Transverse colon (tissue), 4 donors: ENCODE data around the gene VPS41. TPM values are rescaled to one million over a fixed set of nuclear protein-coding genes. Genes with fewer than 3 reads are reported as not detected.

Experiments
- DNase-seq: peaks from one replicate; pipeline ENCODE4 v3.0.0-alpha.2; 2019
- H3K27ac ChIP-seq, 4 donors: fragments of 200-600 bp; sonication (generic); 2 replicates each; pipeline ENCODE4 v1.5.1; 2016 to 2018; ENCODE audit warnings: inconsistent platforms in 4 of 4
- H3K27me3 ChIP-seq: fragments of 200-600 bp; sonication (generic); 2 replicates; pipeline ENCODE4 v1.5.1; 2017; ENCODE audit warnings: inconsistent platforms
- H3K36me3 ChIP-seq, 4 donors: fragments of 200-600 bp; sonication (generic); 2 replicates each; pipeline ENCODE4 v1.5.1; 2017 to 2019; ENCODE audit warnings: inconsistent platforms in 4 of 4
- H3K4me1 ChIP-seq, 4 donors: fragments of 200-600 bp; sonication (generic); 2 replicates each; pipeline ENCODE4 v1.5.1; 2017 to 2020; ENCODE audit warnings: inconsistent platforms in 4 of 4
- H3K4me3 ChIP-seq, 4 donors: fragments of 200-600 bp; sonication (generic); 1 replicate in 1 of 4; 2 replicates in 3 of 4; pipeline versions ENCODE4 v1.5.1 to v1.6.1; 2017 to 2019; ENCODE audit warnings: inconsistent platforms in 4 of 4
- H3K9me3 ChIP-seq, 2 donors: fragments of 200-600 bp; sonication (generic); 2 replicates each; pipeline ENCODE4 v1.5.1; 2017 to 2019; ENCODE audit warnings: inconsistent platforms in 2 of 2
- EP300 ChIP-seq: sonication (generic); formaldehyde crosslinking; IDR thresholded peaks from one replicate; pipeline ENCODE4 v1.6.1; 2017; ENCODE audit warnings: antibody characterized with exemption, low read depth
- POLR2A ChIP-seq: fragments of 450-650 bp; IDR thresholded peaks from one replicate; pipeline ENCODE4 v1.6.1; 2016; ENCODE audit warnings: antibody characterized with exemption, mild to moderate bottlenecking, moderate library complexity
- POLR2AphosphoS5 ChIP-seq, 3 donors: sonication (generic); formaldehyde crosslinking; IDR thresholded peaks; one replicate each; pipeline ENCODE4 v1.6.1; 2016; ENCODE audit warnings: antibody characterized with exemption in 3 of 3
- WGBS, 2 donors: methylation state at CpG; one replicate each; pipeline ENCODE4 v1.1.5; 2018; ENCODE audit warnings: low coverage in 1 of 2; 5-methylcytosine and 5-hydroxymethylcytosine counted together
- in situ Hi-C, 4 donors: fragments of 200-750 bp; cut with MboI; loops; one replicate each; pipeline versions ENCODE4 v1.15.0 to v1.15.1; 2017; ENCODE audit warnings: low sequenced_read_pairs in 3 of 4, low pct_ligation_motif_present in 1 of 4, low pct_unique_long_range_greater_than_20kb in 1 of 4
- intact Hi-C: fragments of 100-400 bp; cut with DNase I; formaldehyde crosslinking; loops from one replicate; pipeline ENCODE4 v1.15.1; 2023; ENCODE audit warnings: low total_unique reads
- total RNA-seq, 4 donors: library from RNA; depleted of rRNA; stranded (reverse); fragments of >200 nt; gene quantifications; one replicate each; pipeline ENCODE4 v1.1.0, GENCODE V29; 2016
- TF ChIP-seq, protein P1 (sequence below), 5 experiments: fragments of 200-600 bp in 3 of 5; fragments of 450-650 bp in 2 of 5; sonication (generic) in 3 of 5; IDR thresholded peaks; 1 replicate in 2 of 5; 2 replicates in 3 of 5; pipeline ENCODE4 v1.5.1; 2016 to 2017; ENCODE audit warnings: antibody characterized with exemption in 5 of 5, inconsistent platforms in 3 of 5, mild to moderate bottlenecking in 2 of 5, moderate library complexity in 1 of 5

The VPS41 gene
- total RNA-seq, 4 donors from 2014 or later = 26.9 to 35.1 (median 29.2) TPM

DNA sequence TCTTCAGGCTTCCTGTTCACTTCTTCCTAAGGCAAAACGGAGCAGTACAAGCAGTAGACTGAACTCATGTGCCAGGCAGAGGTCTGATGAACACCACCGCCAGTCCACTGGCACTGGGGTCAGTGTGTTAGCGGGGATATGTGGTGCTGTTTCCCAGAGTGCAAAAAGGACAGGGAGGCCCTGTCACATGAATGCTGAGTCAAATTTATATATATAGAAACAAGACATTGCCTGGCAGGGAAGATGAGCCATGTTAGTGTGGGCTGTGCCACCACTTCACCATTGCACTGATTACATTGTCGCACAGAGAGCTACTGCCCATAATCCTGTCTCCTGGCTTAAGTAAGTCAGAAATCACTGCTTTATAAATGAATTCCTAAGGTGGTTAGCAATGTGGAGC, 155.6 kb downstream of the VPS41 start:
- no peak for DNase-seq
- Histone ChIP-seq H3K4me3 (no peak overlapping the region), H3K27me3 (no peaks in the 10 kb centered on the region), H3K36me3 (peaks cover 0 to 24% (median 0%) of the 10 kb centered on the region in 4 donors), H3K27ac (no peak overlapping the region), H3K4me1 (no peaks in the 10 kb centered on the region), H3K9me3 (no peaks in the 10 kb centered on the region)
- in situ Hi-C loops (no loop called here), intact Hi-C loops (no loop called here)
- TF ChIP-seq EP300 (no peak), POLR2AphosphoS5 (IDR thresholded peaks at IDR 0.05) (no peak), POLR2A (no peak)
- TF ChIP-seq, protein P1, sequence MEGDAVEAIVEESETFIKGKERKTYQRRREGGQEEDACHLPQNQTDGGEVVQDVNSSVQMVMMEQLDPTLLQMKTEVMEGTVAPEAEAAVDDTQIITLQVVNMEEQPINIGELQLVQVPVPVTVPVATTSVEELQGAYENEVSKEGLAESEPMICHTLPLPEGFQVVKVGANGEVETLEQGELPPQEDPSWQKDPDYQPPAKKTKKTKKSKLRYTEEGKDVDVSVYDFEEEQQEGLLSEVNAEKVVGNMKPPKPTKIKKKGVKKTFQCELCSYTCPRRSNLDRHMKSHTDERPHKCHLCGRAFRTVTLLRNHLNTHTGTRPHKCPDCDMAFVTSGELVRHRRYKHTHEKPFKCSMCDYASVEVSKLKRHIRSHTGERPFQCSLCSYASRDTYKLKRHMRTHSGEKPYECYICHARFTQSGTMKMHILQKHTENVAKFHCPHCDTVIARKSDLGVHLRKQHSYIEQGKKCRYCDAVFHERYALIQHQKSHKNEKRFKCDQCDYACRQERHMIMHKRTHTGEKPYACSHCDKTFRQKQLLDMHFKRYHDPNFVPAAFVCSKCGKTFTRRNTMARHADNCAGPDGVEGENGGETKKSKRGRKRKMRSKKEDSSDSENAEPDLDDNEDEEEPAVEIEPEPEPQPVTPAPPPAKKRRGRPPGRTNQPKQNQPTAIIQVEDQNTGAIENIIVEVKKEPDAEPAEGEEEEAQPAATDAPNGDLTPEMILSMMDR (IDR thresholded peaks at IDR 0.05) = no peak
- 98 to 100% methylated on average over 1 to 4 of the region's 4 CpGs for WGBS, 2 donors

DNA sequence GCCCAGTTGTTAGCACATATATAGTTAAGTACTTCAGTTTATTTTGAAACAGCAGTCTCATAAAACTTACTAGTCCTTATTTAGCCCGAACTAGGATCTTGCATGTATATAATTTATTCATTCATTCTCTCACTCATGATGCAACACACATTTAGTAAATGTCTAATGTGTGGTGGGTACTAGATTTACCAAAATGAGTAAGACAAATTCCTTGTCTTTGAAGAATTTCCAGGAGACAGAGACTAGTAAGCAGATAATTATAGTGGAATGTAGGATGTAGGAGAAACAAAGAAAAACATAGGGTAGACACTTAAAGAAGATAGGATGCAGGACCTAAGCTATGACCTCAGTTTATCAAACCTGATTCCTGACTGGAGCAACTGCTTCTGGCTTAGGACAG, 157.6 kb downstream of the VPS41 start:
- Histone ChIP-seq H3K27ac (no peak overlapping the region), H3K27me3 (no peaks in the 10 kb centered on the region), H3K4me3 (no peak overlapping the region), H3K9me3 (no peaks in the 10 kb centered on the region), H3K36me3 (peaks cover 0 to 13% (median 2%) of the 10 kb centered on the region in 4 donors), H3K4me1 (no peaks in the 10 kb centered on the region)
- TF ChIP-seq, protein P1 (IDR thresholded peaks at IDR 0.05) = no peak
- TF ChIP-seq POLR2A (no peak), POLR2AphosphoS5 (IDR thresholded peaks at IDR 0.05) (no peak), EP300 (no peak)
- no peak for DNase-seq
- WGBS, 2 donors = 57 to 64% methylated on average over 1 of the region's 1 CpG
- intact Hi-C loops = no loop called here
- in situ Hi-C loops = no loop called here

DNA sequence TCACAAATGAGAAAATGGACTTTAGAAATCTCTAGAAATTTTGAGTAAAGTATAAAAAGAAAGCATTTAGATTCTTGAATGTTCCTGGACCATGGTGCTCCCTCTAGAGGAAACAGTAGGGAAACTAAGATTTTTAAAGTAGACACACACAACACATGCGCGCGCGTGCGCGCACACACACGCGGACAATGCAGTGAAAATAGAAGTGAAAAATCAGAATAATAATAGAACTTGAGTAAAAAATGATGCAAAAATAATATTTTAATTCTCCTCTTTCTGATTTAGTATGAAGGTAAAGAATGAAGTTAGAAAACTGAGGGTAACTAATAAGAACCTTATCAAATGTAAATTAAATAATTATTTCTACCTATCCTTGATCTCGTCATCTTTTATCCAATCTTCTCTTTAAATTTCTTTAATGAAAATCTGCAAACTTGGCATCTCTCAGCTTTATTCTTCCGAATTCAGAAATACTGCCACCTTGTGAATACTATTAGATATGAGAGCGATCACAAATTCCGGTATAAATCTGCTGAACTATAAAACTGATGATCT, 160.9 kb downstream of the VPS41 start:
- WGBS, 2 donors = 90 to 93% methylated on average over 12 of the region's 12 CpGs
- DNase-seq = no peak
- Histone ChIP-seq H3K9me3 (no peaks in the 10 kb centered on the region), H3K27me3 (no peaks in the 10 kb centered on the region), H3K4me1 (no peaks in the 10 kb centered on the region), H3K27ac (no peak overlapping the region), H3K4me3 (no peak overlapping the region), H3K36me3 (peaks cover 0 to 20% (median 2%) of the 10 kb centered on the region in 4 donors)
- no peak for TF ChIP-seq POLR2AphosphoS5 (IDR thresholded peaks at IDR 0.05)
- TF ChIP-seq, protein P1 (IDR thresholded peaks at IDR 0.05) = peak in 3 of 5 experiments; percentile 5 to 35 (median 18)
- intact Hi-C loops = no loop called here
- in situ Hi-C loops = no loop called here

DNA sequence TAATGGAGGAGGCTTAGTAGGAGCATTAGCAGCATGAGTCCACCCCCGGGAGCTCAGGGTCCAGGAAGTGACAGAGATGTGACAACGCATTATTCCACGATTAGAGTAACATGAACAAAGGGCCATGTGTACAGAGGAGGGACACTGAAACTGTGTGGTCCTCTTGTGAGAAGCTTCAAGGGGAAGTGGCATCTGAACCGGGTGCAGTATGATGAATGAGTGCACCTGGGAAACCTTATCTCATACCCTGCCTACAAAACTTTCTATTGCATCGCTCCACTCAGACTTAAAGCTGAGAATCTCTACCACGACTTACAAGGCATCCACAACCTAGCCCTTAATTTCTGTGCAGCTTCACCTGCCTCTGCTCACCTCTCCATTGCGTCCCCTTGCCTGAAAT, 162.6 kb downstream of the VPS41 start:
- no peaks in the 10 kb centered on the region for H3K27me3 ChIP-seq
- DNase-seq = no peak
- no peaks in the 10 kb centered on the region for H3K9me3 ChIP-seq
- TF ChIP-seq, protein P1 (IDR thresholded peaks at IDR 0.05) = no peak
- intact Hi-C loops (no loop called here), in situ Hi-C loops (no loop called here)
- 87 to 88% methylated on average over 6 to 7 of the region's 7 CpGs for WGBS, 2 donors
- H3K27ac ChIP-seq = no peak overlapping the region
- peaks cover 0 to 24% (median 2%) of the 10 kb centered on the region in 4 donors for H3K36me3 ChIP-seq
- no peaks in the 10 kb centered on the region for H3K4me1 ChIP-seq
- no peak overlapping the region for H3K4me3 ChIP-seq
